GM13976 (cell line): ENCODE data around the gene SPAG4.

Experiments
- DNase-seq: peaks from one replicate; pipeline ENCODE4 v3.0.0; 2012; ENCODE audit warnings: low spot score
- in situ Hi-C: fragments of 300-500 bp; cut with MboI; formaldehyde crosslinking; loops from one replicate; pipeline ENCODE4 v1.12.0; 2022; ENCODE audit warnings: low sequenced_read_pairs, mixed read lengths, inconsistent platforms; ENCODE audit not compliant: unreplicated experiment
- TF ChIP-seq, protein P1 (sequence below): IDR thresholded peaks from 2 replicates; pipeline ENCODE4 v1.5.1; 2012; ENCODE audit warnings: borderline replicate concordance, mild to moderate bottlenecking; ENCODE audit not compliant: insufficient read depth; ENCODE audit errors: extremely low read depth, missing control alignments, control extremely low read depth

Gene SPAG4

DNA sequence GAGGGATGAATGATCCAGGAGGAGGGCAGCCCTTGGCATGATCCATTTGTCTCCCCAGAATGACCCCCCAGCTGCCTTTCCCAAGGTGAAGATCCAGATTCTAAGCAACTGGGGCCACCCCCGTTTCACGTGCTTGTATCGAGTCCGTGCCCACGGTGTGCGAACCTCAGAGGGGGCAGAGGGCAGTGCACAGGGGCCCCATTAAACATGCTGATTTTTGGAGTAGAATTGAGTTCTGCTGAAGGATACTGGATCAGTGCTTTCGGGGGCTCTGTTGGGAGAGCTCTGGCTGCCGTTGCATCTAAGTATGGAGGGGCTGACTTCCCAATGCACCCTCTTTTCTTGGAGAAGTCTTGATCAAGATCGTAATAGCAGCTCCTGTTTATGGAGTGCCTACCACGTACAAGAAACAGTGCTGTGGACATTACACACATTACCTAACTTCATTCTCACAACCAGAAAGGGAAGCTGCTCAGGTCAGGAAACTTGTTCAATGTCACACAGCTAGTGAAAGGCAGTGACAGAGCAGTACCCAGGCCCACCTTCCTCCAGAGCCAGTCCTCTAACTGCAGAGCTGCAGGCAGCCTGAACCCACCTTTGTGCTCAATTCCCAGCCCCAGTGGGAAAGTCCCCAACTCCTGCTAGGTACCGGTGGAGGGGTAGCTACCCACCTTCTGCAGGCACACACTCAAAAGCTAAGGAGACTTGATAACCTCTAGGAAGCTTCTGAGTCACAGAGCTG is 5.4 kb downstream of the SPAG4 start:
- in situ Hi-C loops: no loop called here
- TF ChIP-seq, protein P1, sequence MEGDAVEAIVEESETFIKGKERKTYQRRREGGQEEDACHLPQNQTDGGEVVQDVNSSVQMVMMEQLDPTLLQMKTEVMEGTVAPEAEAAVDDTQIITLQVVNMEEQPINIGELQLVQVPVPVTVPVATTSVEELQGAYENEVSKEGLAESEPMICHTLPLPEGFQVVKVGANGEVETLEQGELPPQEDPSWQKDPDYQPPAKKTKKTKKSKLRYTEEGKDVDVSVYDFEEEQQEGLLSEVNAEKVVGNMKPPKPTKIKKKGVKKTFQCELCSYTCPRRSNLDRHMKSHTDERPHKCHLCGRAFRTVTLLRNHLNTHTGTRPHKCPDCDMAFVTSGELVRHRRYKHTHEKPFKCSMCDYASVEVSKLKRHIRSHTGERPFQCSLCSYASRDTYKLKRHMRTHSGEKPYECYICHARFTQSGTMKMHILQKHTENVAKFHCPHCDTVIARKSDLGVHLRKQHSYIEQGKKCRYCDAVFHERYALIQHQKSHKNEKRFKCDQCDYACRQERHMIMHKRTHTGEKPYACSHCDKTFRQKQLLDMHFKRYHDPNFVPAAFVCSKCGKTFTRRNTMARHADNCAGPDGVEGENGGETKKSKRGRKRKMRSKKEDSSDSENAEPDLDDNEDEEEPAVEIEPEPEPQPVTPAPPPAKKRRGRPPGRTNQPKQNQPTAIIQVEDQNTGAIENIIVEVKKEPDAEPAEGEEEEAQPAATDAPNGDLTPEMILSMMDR: no peak
- DNase-seq: no peak

DNA sequence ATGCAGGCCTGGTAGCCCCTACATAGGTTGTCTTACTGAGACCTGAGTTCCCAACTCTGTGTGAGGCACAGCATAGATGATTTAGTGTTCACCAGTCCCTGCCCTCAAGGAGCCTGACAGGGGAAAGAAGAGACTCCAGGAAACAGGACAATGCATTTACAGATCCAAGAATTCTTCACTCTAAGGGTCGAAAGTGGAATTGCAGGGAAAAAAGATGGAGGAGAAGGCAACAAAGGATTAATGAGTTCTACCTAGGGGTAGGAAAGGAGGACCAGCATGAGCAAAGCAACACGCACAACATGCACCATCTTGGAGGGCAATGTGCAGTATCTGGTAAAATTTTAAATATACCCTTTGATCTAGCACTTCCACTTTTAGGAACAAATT is 5.9 kb downstream of the SPAG4 start:
- in situ Hi-C loops: no loop called here
- TF ChIP-seq, protein P1: no peak
- DNase-seq: no peak

DNA sequence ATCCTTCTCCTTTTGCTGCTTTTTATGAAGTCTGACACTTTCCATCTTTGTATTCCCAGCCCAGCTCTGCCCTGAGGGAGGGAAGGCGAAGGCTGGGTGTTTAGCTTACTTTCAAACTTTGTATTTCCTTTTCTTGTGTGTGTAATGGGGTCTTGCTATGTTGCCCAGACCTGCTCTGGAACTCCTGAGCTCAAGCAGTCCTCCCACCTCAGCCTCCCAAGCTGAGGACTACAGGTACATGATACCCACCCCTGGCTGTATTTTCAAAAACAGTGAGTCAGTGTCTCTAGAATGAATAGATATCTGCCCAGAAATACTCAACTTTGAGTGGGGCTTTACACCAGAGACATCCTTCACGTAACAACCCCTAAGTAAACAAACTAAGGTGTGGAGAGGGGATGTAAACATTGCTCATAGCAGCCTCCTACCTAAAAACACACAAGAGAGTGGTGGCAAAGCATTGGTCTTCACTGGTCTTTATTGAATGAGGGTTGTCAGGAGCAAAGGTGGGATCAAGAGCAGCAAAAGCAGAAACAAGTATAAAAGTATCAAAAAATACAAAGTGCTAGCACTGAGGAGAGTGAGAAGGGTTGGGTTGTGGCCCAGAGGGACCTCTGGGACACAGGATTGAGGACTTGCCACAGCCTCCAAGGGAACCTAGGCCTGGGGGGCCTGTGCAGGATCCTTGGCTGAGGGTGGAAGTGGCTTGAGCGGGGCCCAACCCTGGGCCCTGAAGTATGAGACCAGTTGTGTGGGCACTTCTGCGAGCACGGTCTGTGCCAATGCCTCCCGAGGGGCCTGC is 10.2 kb downstream of the SPAG4 start:
- DNase-seq: no peak
- TF ChIP-seq, protein P1: no peak
- in situ Hi-C loops: no loop called here

DNA sequence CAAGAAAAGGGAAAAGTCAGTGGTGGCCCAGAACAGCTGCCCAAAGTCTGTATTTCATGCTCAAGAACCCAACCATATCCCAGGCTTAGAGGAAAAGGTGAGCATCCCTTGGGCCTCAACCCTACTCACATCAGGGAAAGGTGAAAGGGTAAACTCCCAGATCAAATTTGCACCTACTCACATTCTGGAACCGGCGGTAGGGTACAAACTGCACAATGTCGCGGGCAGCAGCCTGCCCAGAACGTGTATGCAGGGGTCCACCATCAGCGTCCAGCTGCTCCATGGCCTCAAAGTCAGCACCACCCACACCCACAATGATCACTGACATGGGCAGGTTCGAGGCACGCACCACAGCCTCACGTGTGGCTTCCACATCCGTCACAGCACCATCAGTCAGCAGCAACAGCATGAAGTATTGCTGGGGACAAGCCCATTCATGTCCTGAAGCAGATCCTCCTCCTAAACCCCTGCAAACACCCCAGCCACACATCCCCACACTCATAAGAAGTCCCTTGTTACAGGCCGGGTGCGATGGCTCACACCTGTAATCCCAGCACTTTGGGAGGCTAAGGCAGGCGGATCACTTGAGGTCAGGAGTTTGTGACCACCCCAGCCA is 10.9 kb downstream of the SPAG4 start:
- in situ Hi-C loops: no loop called here
- DNase-seq: no peak
- TF ChIP-seq, protein P1: no peak

DNA sequence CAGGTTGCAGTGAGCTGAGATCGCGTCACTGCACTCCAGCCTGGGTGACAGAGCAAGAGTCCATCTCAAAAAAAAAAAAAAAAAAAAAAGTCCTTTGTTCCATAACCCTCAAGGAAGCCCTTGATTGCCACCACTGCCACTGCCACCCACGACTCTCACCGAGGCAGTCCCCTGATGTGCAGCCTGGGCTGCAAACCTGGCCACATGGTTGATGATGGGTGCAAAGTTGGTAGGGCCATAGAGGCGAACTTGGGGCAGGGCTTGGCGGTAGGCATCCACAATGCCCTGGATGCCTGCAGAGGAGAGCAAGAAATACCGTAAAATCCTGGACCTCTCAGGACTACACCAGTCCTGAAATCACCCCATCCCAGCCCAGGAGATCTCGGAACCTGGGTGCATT is 11.5 kb downstream of the SPAG4 start:
- DNase-seq: no peak
- TF ChIP-seq, protein P1: no peak
- in situ Hi-C loops: no loop called here

DNA sequence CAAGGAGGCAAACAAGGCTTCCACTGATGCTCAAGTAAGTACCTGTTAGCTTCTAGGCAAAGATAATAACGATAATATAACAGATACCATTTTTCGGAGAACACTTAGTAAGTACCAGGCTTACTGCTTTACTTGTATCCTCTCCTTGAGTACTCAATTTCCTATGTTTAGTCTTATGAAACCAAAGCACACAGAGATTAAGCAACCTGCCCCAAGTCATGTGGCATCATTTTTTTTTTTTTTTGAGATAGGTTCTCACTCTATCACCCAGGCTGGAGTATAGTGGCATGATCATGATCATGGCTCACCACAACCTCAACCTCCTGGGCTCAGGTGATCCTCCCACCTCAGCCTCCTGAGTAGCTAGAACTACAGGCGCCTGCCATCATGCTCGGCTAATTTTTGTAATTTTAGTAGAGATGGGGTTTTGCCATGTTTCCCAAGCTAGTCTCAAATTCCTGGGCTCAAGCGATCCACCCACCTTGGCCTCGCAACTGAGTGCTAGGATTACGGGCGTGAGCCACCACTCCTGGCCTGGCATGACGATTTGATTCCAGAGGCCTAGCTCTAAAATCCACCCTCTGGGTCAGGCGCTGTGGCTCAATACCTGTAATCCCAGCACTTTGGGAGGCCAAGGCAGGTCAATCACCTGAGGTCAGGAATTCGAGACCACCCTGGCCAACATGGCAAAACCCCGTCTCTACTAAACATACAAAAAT is 14.0 kb downstream of the SPAG4 start:
- TF ChIP-seq, protein P1: no peak
- DNase-seq: no peak
- in situ Hi-C loops: no loop called here
